Renal cortex interstitium (tissue), 3 donors: ENCODE data around the gene MIGA1. TPM values are rescaled to one million over a fixed set of nuclear protein-coding genes. Genes with fewer than 3 reads are reported as not detected.

Experiments
- polyA plus RNA-seq, 3 donors: library from polyadenylated mRNA; unstranded; fragments of 120-200 nt; gene quantifications; one replicate each; pipeline ENCODE4 v1.2.1, GENCODE V29; 2013; ENCODE audit not compliant: insufficient read length in 3 of 3

Gene MIGA1
- polyA plus RNA-seq, 3 donors = 15.7 to 23.3 (median 21.9) TPM

Other genes with a start within 250 kb of the MIGA1 start
- 10 to 100 TPM; 59.2 to 71.1 (median 67.1) TPM for gene ZZZ3, start 97.0 kb upstream of the MIGA1 start, polyA plus RNA-seq
- 10 to 100 TPM; 69.1 to 95.2 (median 89.0) TPM for gene USP33, start 19.8 kb upstream of the MIGA1 start, polyA plus RNA-seq
- 10 to 100 TPM; 10.8 to 13.6 (median 13.3) TPM for gene NEXN, start 109.0 kb downstream of the MIGA1 start, polyA plus RNA-seq
- gene FUBP1, start 199.4 kb downstream of the MIGA1 start, polyA plus RNA-seq = 100 to 1,000 TPM; 287 to 396 (median 336) TPM
- gene DNAJB4, start 225.3 kb downstream of the MIGA1 start, polyA plus RNA-seq = 10 to 100 TPM; 31.1 to 41.5 (median 41.1) TPM